SU-DHL-6 (cell line): ENCODE measurements around the gene ZNF708.
"Not testable (repeated sequence)": the region's sequence is repeated elsewhere in the genome, so short reads cannot be mapped to it uniquely, and the experiment has no call there.

Experiments
- H2AFZ ChIP-seq: fragments of 200-600 bp; sonication (generic); 2 replicates; pipeline ENCODE4 v1.6.1; 2014; ENCODE audit warnings: low read depth, mild to moderate bottlenecking, moderate library complexity, mixed read lengths, antibody characterized with exemption, low read length; ENCODE audit not compliant: severe bottlenecking
- H3F3A ChIP-seq: fragments of 200-600 bp; shearing (Covaris generic); 2 replicates; pipeline ENCODE4 v1.6.0; 2016; ENCODE audit warnings: antibody characterized with exemption, mild to moderate bottlenecking; ENCODE audit not compliant: insufficient read depth
- H3K27ac ChIP-seq: fragments of 200-600 bp; sonication (generic); 2 replicates; pipeline ENCODE4 v1.5.1; 2016; ENCODE audit warnings: low read depth, mild to moderate bottlenecking, low read length, moderate library complexity, mixed read lengths
- H3K27me3 ChIP-seq: fragments of 200-600 bp; sonication (generic), shearing (Covaris generic); 2 replicates; pipeline ENCODE4 v1.6.0; 2014; ENCODE audit warnings: mild to moderate bottlenecking, low read length
- H3K36me3 ChIP-seq: fragments of 200-600 bp; sonication (generic); 2 replicates; pipeline ENCODE4 v1.6.1; 2014; ENCODE audit warnings: mild to moderate bottlenecking, low read length, mixed read lengths
- H3K4me2 ChIP-seq: fragments of 300-600, 200-600 bp; shearing (Covaris generic), sonication (generic); 2 replicates; pipeline ENCODE4 v1.6.0; 2014; ENCODE audit warnings: low read length, low read depth, mild to moderate bottlenecking; ENCODE audit not compliant: poor library complexity, severe bottlenecking
- H3K4me3 ChIP-seq: fragments of 200-600 bp; sonication (generic); 2 replicates; pipeline ENCODE4 v1.5.1; 2014; ENCODE audit warnings: antibody characterized with exemption, low read length, mild to moderate bottlenecking, mixed read lengths; ENCODE audit not compliant: insufficient read depth, poor library complexity, severe bottlenecking
- H3K79me2 ChIP-seq: fragments of 200-600 bp; sonication (generic); 2 replicates; pipeline ENCODE4 v1.6.1; 2014; ENCODE audit warnings: mild to moderate bottlenecking, low read length, moderate library complexity; ENCODE audit not compliant: insufficient read depth
- H3K9ac ChIP-seq: fragments of 200-600 bp; sonication (generic); 2 replicates; pipeline ENCODE4 v1.7.0; 2014; ENCODE audit warnings: mild to moderate bottlenecking, low read length
- H3K9me2 ChIP-seq: fragments of 200-600 bp; sonication (generic); replicated peaks from 2 replicates; pipeline ENCODE4 v1.6.1; 2014; ENCODE audit warnings: low read length; ENCODE audit not compliant: insufficient read depth
- H3K9me3 ChIP-seq: fragments of 200-600 bp; sonication (generic); 2 replicates; pipeline ENCODE4 v1.6.1; 2014; ENCODE audit warnings: low read length, mixed read lengths; ENCODE audit not compliant: insufficient read depth
- H4K20me1 ChIP-seq: fragments of 200-600 bp; sonication (generic); 2 replicates; pipeline ENCODE4 v1.6.1; 2014; ENCODE audit warnings: low read depth, mild to moderate bottlenecking, antibody characterized with exemption, low read length, moderate library complexity, mixed read lengths
- EZH2phosphoT487 ChIP-seq: fragments of 200-600 bp; sonication (generic), shearing (Covaris generic); conservative IDR thresholded peaks from 2 replicates; pipeline ENCODE4 v1.6.1; 2018; ENCODE audit warnings: mild to moderate bottlenecking, antibody characterized with exemption, low read length, moderate library complexity, mixed read lengths
- TF ChIP-seq, protein P1 (sequence below): fragments of 200-600 bp; sonication (generic); IDR thresholded peaks from one replicate; pipeline ENCODE4 v1.5.1; 2017; ENCODE audit warnings: antibody characterized with exemption, mild to moderate bottlenecking, low read length, moderate library complexity; ENCODE audit not compliant: insufficient read depth, poor library complexity, severe bottlenecking

ZNF708 gene

DNA sequence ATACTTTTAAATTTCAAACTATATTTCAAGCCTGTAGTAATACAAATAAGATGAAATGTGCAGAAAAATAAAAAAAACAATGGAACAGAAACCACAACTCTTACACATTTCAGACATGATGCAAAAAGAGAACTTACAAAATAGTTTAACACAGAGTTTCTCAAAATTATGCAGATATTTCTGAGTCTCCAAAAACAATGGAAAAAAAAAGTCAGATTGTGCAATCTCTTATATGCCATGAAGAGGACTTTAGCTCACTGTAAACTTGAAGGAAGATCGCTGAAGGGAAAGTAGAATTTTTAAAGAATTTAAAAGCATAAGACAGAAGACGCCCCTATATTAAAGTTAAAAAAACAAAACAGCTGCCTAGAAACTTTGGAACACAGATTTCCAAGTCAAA is 20.4 kb downstream of the ZNF708 start:
- Histone ChIP-seq H3F3A (0 out of 2 replicates have a peak, but pooled peaks cover 6% of the 10 kb centered on the region), H3K27ac (no peak overlapping the region), H3K36me3 (peaks cover 37% of the 10 kb centered on the region), H3K79me2 (peaks cover 34% of the 10 kb centered on the region), H4K20me1 (no peaks in the 10 kb centered on the region), H3K27me3 (no peaks in the 10 kb centered on the region), H3K9me3 (no peaks in the 10 kb centered on the region), H2AFZ (no peak overlapping the region), H3K9me2 (no peaks in the 10 kb centered on the region), H3K4me3 (no peak overlapping the region), H3K9ac (no peak overlapping the region), H3K4me2 (no peak overlapping the region)
- TF ChIP-seq EZH2phosphoT487, result no peak
- TF ChIP-seq, protein P1, sequence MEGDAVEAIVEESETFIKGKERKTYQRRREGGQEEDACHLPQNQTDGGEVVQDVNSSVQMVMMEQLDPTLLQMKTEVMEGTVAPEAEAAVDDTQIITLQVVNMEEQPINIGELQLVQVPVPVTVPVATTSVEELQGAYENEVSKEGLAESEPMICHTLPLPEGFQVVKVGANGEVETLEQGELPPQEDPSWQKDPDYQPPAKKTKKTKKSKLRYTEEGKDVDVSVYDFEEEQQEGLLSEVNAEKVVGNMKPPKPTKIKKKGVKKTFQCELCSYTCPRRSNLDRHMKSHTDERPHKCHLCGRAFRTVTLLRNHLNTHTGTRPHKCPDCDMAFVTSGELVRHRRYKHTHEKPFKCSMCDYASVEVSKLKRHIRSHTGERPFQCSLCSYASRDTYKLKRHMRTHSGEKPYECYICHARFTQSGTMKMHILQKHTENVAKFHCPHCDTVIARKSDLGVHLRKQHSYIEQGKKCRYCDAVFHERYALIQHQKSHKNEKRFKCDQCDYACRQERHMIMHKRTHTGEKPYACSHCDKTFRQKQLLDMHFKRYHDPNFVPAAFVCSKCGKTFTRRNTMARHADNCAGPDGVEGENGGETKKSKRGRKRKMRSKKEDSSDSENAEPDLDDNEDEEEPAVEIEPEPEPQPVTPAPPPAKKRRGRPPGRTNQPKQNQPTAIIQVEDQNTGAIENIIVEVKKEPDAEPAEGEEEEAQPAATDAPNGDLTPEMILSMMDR, result no peak

DNA sequence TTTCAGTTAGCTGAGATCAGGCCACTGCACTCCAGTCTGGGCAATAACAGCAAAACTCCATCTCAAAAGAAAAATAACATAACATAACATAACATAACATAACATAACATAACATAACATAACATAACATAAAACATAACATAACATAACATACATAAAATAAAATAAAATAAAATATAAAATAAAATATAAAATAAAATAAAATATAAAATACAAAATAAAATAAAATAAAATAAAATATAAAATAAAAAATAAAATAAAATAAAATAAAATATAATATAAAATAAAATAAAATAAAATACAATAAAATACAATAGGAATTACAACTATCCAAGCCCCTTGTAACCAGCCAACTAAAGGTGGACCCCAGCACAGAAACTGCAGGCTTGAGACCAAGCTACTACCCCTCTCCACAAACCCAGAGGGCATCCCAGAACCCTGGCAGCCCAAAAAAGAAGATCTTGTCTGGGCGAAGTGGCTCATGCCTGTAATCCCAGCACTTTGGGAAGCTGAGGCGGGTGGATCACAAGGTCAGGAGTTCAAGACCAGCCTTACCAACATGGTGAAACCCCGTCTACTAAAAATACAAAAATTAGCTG is 22.2 kb downstream of the ZNF708 start:
- H3K79me2 ChIP-seq, result peaks cover 16% of the 10 kb centered on the region
- H3F3A ChIP-seq, H3K27ac ChIP-seq, H2AFZ ChIP-seq, H3K9ac ChIP-seq, H3K27me3 ChIP-seq, H3K4me3 ChIP-seq, H3K9me3 ChIP-seq, H3K4me2 ChIP-seq, H3K9me2 ChIP-seq, H4K20me1 ChIP-seq: not testable (repeated sequence)
- H3K36me3 ChIP-seq, result peaks cover 48% of the 10 kb centered on the region

DNA sequence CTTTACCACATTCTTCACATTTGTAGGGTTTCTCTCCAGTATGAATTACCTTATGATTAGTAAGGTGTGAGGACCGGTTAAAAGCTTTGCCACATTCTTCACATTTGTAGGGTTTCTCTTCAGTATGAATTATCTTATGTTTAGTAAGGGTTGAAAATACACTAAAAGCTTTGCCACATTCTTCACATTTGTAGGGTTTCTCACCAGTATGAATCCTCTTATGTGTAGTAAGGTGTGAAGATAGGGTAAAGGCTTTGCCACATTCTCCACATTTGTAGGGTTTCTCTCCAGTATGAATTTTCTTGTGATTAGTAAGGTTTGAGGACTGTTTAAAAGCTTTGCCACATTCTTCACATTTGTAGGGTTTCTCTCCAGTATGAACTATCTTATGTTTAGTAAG is 35.4 kb downstream of the ZNF708 start:
- Histone ChIP-seq H3K9me3 (peaks cover 33% of the 10 kb centered on the region), H3K36me3 (peaks cover 63% of the 10 kb centered on the region)
- H3K4me2 ChIP-seq, H3K9ac ChIP-seq, H3F3A ChIP-seq, H4K20me1 ChIP-seq, H3K27ac ChIP-seq, H3K79me2 ChIP-seq, H3K27me3 ChIP-seq, H3K4me3 ChIP-seq, H3K9me2 ChIP-seq, H2AFZ ChIP-seq: not testable (repeated sequence)

GRCh38 chr19:21269813-21270212 is 59.4 kb downstream of the ZNF708 start:
- Histone ChIP-seq H3K9me3 (peaks cover 4% of the 10 kb centered on the region; the same call in 1 of the 2 replicates), H2AFZ (no peak overlapping the region)

More at GRCh38 chr19:21269813-21270212, 59.4 kb downstream of the ZNF708 start:
- H3K4me2 ChIP-seq, result no peak overlapping the region
- H3F3A ChIP-seq, result no peaks in the 10 kb centered on the region
- no peaks in the 10 kb centered on the region for H3K79me2 ChIP-seq
- TF ChIP-seq, protein P1, result no peak
- no peak for TF ChIP-seq EZH2phosphoT487
- no peaks in the 10 kb centered on the region for H3K9me2 ChIP-seq
- H3K27ac ChIP-seq, result no peak overlapping the region
- H3K36me3 ChIP-seq, result no peaks in the 10 kb centered on the region
- H4K20me1 ChIP-seq, result no peaks in the 10 kb centered on the region
- no peak overlapping the region for H3K9ac ChIP-seq
- H3K4me3 ChIP-seq, result no peak overlapping the region
- no peaks in the 10 kb centered on the region for H3K27me3 ChIP-seq
